IMR-90 (cell line): ENCODE results near the gene ALK. TPM values are rescaled to one million over a fixed set of nuclear protein-coding genes. Genes with fewer than 3 reads are reported as not detected.

Source experiments
- ATAC-seq: fragments of 200-7000 bp; cut with Tn5 transposase; 2 replicates; pipeline ENCODE4 v1.9.1; 2020; ENCODE audit warnings: low read depth, mild to moderate bottlenecking, moderate library complexity
- BruUV-seq: library from RNA; stranded (reverse); fragments of 400-500 nt; replicated peaks from 2 replicates; lab custom pipeline; 2021; lab: Mats Ljungman, UMichigan
- CTCF ChIA-PET: fragments of 300-600 bp; formaldehyde crosslinking; extraction: SDS; loops from one replicate; lab custom pipeline; 2021; ENCODE audit warnings: antibody characterized with exemption; lab: Yijun Ruan, JAX
- POLR2A ChIA-PET: fragments of 300-600 bp; sonication (Branson Sonifier 250); formaldehyde crosslinking; loops from one replicate; lab custom pipeline; 2022; ENCODE audit warnings: antibody characterized with exemption; ENCODE audit not compliant: unreplicated experiment; lab: Charles Lee
- DNase-seq: peaks from one replicate; pipeline ENCODE4 v3.0.0; 2013
- H2AFZ ChIP-seq: replicated peaks from 2 replicates; pipeline ENCODE3; 2013; ENCODE audit warnings: low read length, mild to moderate bottlenecking; ENCODE audit not compliant: poor library complexity
- H2AK5ac ChIP-seq: 2 replicates; pipeline ENCODE4 v1.6.1; 2013; ENCODE audit warnings: low read depth, low read length, inconsistent platforms
- H2AK9ac ChIP-seq: replicated peaks from 2 replicates; pipeline ENCODE3; 2013; ENCODE audit warnings: mild to moderate bottlenecking, low read depth, low read length, moderate library complexity; ENCODE audit not compliant: poor library complexity
- H2BK120ac ChIP-seq: 2 replicates; pipeline ENCODE4 v1.6.1; 2013; ENCODE audit warnings: low read depth, low read length, inconsistent platforms
- H2BK15ac ChIP-seq: 3 replicates; pipeline ENCODE4 v1.6.1; 2013; ENCODE audit warnings: low read depth, low read length, inconsistent platforms
- H2BK20ac ChIP-seq: 2 replicates; pipeline ENCODE4 v1.6.1; 2013; ENCODE audit warnings: low read depth, mild to moderate bottlenecking, inconsistent platforms, low read length, moderate library complexity
- H2BK5ac ChIP-seq: 2 replicates; pipeline ENCODE4 v1.6.1; 2013; ENCODE audit warnings: mild to moderate bottlenecking, low read depth, low read length, inconsistent platforms; ENCODE audit not compliant: poor library complexity, severe bottlenecking
- H3K14ac ChIP-seq: replicated peaks from 2 replicates; pipeline ENCODE4 v1.6.1; 2013; ENCODE audit warnings: low read depth, low read length, inconsistent platforms
- H3K18ac ChIP-seq: 2 replicates; pipeline ENCODE4 v1.6.1; 2013; ENCODE audit warnings: low read depth, low read length, control low read depth
- H3K23ac ChIP-seq: 2 replicates; pipeline ENCODE4 v1.6.1; 2013; ENCODE audit warnings: low read depth, low read length, inconsistent platforms
- H3K27ac ChIP-seq: 2 replicates; pipeline ENCODE4 v1.5.1; 2013; ENCODE audit warnings: mild to moderate bottlenecking, control low read depth, low read length; ENCODE audit not compliant: insufficient read depth
- H3K27me3 ChIP-seq: 2 replicates; pipeline ENCODE4 v1.6.1; 2013; ENCODE audit warnings: low read length; ENCODE audit not compliant: control insufficient read depth, insufficient read depth
- H3K36me3 ChIP-seq: 2 replicates; pipeline ENCODE4 v1.6.1; 2013; ENCODE audit warnings: low read length, mixed read lengths; ENCODE audit not compliant: control insufficient read depth, insufficient read depth
- H3K4ac ChIP-seq: 2 replicates; pipeline ENCODE4 v1.6.1; 2013; ENCODE audit warnings: low read depth, low read length, inconsistent platforms
- H3K4me1 ChIP-seq: 2 replicates; pipeline ENCODE4 v1.6.1; 2013; ENCODE audit warnings: low read length, mixed read lengths; ENCODE audit not compliant: control insufficient read depth, insufficient read depth
- H3K4me2 ChIP-seq: 2 replicates; pipeline ENCODE4 v1.6.1; 2013; ENCODE audit warnings: low read depth, mild to moderate bottlenecking, control low read depth, low read length, moderate library complexity
- H3K4me3 ChIP-seq: 2 replicates; pipeline ENCODE4 v1.5.1; 2013; ENCODE audit warnings: low read depth, mild to moderate bottlenecking, control low read depth, low read length, moderate library complexity; ENCODE audit not compliant: insufficient read depth
- H3K56ac ChIP-seq: 2 replicates; pipeline ENCODE4 v1.6.1; 2013; ENCODE audit warnings: low read length, inconsistent platforms; ENCODE audit not compliant: insufficient read depth; ENCODE audit errors: extremely low read depth
- H3K79me1 ChIP-seq, 2 experiments: 2 replicates each; pipeline ENCODE4 v1.6.1; 2013; ENCODE audit warnings: low read length in 2 of 2, inconsistent platforms in 1 of 2, low read depth in 1 of 2
- H3K9ac ChIP-seq: 2 replicates; pipeline ENCODE4 v1.6.1; 2013; ENCODE audit warnings: low read depth, low read length, control low read depth
- H3K9me1 ChIP-seq: 2 replicates; pipeline ENCODE4 v1.6.1; 2013; ENCODE audit warnings: low read length, inconsistent platforms; ENCODE audit not compliant: insufficient read depth
- H3K9me3 ChIP-seq: 2 replicates; pipeline ENCODE4 v1.6.1; 2013; ENCODE audit warnings: low read length; ENCODE audit not compliant: control insufficient read depth, insufficient read depth
- H4K20me1 ChIP-seq: 2 replicates; pipeline ENCODE4 v1.6.1; 2013; ENCODE audit warnings: low read length, inconsistent platforms; ENCODE audit not compliant: insufficient read depth
- H4K5ac ChIP-seq: 2 replicates; pipeline ENCODE4 v1.6.1; 2013; ENCODE audit warnings: mild to moderate bottlenecking, low read depth, low read length, control low read depth
- H4K8ac ChIP-seq, 2 experiments: 2 replicates each; pipeline ENCODE4 v1.6.1; 2013; ENCODE audit warnings: low read depth in 2 of 2, low read length in 2 of 2, control low read depth in 1 of 2, inconsistent platforms in 1 of 2
- H4K91ac ChIP-seq: 2 replicates; pipeline ENCODE4 v1.6.1; 2013; ENCODE audit warnings: low read depth, low read length, inconsistent platforms; ENCODE audit not compliant: insufficient read depth
- BHLHE40 ChIP-seq: fragments of 150-350 bp; IDR thresholded peaks from 2 replicates; pipeline ENCODE4 v1.6.1; 2016; ENCODE audit warnings: mild to moderate bottlenecking, low read depth, low read length
- CEBPB ChIP-seq: IDR thresholded peaks from 2 replicates; pipeline ENCODE4 v1.6.1; 2012; ENCODE audit warnings: low read depth, low read length, improper control_type of control experiment
- CHD1 ChIP-seq: IDR thresholded peaks from 2 replicates; pipeline ENCODE4 v1.6.1; 2012; ENCODE audit warnings: low read depth, low read length, improper control_type of control experiment
- FOS ChIP-seq: fragments of 150-350 bp; IDR thresholded peaks from 2 replicates; pipeline ENCODE4 v1.6.1; 2016; ENCODE audit warnings: low read depth, low read length
- MAFK ChIP-seq: IDR thresholded peaks from 2 replicates; pipeline ENCODE4 v1.6.1; 2012; ENCODE audit warnings: low read depth, low read length, improper control_type of control experiment
- MAZ ChIP-seq: IDR thresholded peaks from 2 replicates; pipeline ENCODE4 v1.6.1; 2012; ENCODE audit warnings: low read depth, mild to moderate bottlenecking, low read length, improper control_type of control experiment, moderate library complexity, borderline replicate concordance
- MXI1 ChIP-seq: IDR thresholded peaks from 2 replicates; pipeline ENCODE4 v1.6.1; 2012; ENCODE audit warnings: low read depth, mild to moderate bottlenecking, low read length, moderate library complexity, borderline replicate concordance
- NFE2L2 ChIP-seq: fragments of 150-350 bp; IDR thresholded peaks from 2 replicates; pipeline ENCODE4 v1.6.1; 2016; ENCODE audit warnings: low read depth, mild to moderate bottlenecking, low read length
- POLR2A ChIP-seq: IDR thresholded peaks from 2 replicates; pipeline ENCODE4 v1.6.1; 2012; ENCODE audit warnings: mild to moderate bottlenecking, low read depth, low read length
- RAD21 ChIP-seq: IDR thresholded peaks from 2 replicates; pipeline ENCODE4 v1.6.1; 2012; ENCODE audit warnings: low read length, improper control_type of control experiment
- RCOR1 ChIP-seq: IDR thresholded peaks from 2 replicates; pipeline ENCODE4 v1.6.1; 2012; ENCODE audit warnings: mild to moderate bottlenecking, low read length, improper control_type of control experiment; ENCODE audit not compliant: insufficient replicate concordance
- SMC3 ChIP-seq: fragments of 150-350 bp; IDR thresholded peaks from 2 replicates; pipeline ENCODE4 v1.6.1; 2016; ENCODE audit warnings: low read depth, mild to moderate bottlenecking, antibody characterized with exemption, low read length, moderate library complexity
- WGBS, 2 experiments: methylation state at CpG; one replicate each; pipeline versions ENCODE4 v1.1.5 to v1.1.7; 2013; ENCODE audit warnings: missing lambda C conversion rate in 2 of 2; ENCODE audit not compliant: insufficient read length in 1 of 2; ENCODE audit errors: extremely low coverage in 2 of 2; 5-methylcytosine and 5-hydroxymethylcytosine counted together
- dilution Hi-C: fragments of 300-500 bp; cut with HindIII; formaldehyde crosslinking; loops from one replicate; pipeline ENCODE4 v1.14.3; 2018; ENCODE audit warnings: low sequenced_read_pairs; ENCODE audit not compliant: unreplicated experiment
- in situ Hi-C: fragments of 300-500 bp; cut with MboI; formaldehyde crosslinking; loops from 3 replicates; pipeline ENCODE4 v1.14.3; 2019; ENCODE audit warnings: low sequenced_read_pairs, inconsistent platforms, mixed read lengths
- intact Hi-C: fragments of 100-400 bp; cut with micrococcal nuclease; formaldehyde crosslinking; loops from 2 replicates; pipeline ENCODE4 v1.10.0; 2022
- polyA plus RNA-seq, 3 experiments: library from polyadenylated mRNA; depleted of rRNA; stranded (reverse); fragments of >200 nt; gene quantifications; 2 replicates each; pipeline ENCODE4 v1.2.3, GENCODE V29; 2012; ENCODE audit warnings: low replicate concordance in 1 of 3
- total RNA-seq: library from RNA; depleted of rRNA; stranded (reverse); fragments of >200 nt; gene quantifications from 2 replicates; pipeline ENCODE4 v1.2.3, GENCODE V29; 2012
- TF ChIP-seq, protein P1 (sequence below): fragments of 150-350 bp; IDR thresholded peaks from 2 replicates; pipeline ENCODE4 v1.6.1; 2017; ENCODE audit warnings: mild to moderate bottlenecking, antibody characterized with exemption, low read length, low read depth
- TF ChIP-seq, protein P2 (sequence below): fragments of 150-350 bp; IDR thresholded peaks from 2 replicates; pipeline ENCODE4 v1.6.1; 2016; ENCODE audit warnings: low read depth, mild to moderate bottlenecking, low read length, moderate library complexity, borderline replicate concordance
- TF ChIP-seq, protein P3 (sequence below): conservative IDR thresholded peaks from 2 replicates; pipeline ENCODE4 v1.5.1; 2012; ENCODE audit warnings: mild to moderate bottlenecking, low read depth, low read length, improper control_type of control experiment

ALK gene
- total and polyA plus RNA-seq, 2 of the 4 experiments (the other 2 are of a cell fraction), result not detected

DNA sequence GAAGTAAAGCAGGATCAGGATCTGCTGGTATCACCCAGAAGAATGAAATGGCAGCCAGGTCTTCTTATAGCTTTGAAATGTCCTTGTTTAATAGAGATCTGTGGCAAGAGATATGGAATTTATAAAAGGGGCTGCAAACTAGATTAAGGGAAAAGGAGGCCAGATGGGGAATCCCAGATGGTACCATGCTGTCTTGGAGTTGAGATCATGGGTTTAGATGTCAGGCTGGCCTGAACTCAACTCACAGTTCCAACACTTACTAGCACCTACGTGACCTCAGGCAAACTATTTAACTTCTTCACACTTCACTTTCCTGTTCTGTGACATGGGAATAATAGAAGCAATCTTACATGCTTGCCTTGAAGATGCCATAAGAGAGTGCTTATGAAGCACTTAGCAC lies 188.2 kb downstream of the ALK start:
- CTCF ChIA-PET, result no interaction called here
- Histone ChIP-seq H3K79me1 (no peaks in the 10 kb centered on the region), H3K27ac (no peak overlapping the region), H2BK15ac (no peak overlapping the region), H3K4me2 (no peak overlapping the region), H3K36me3 (no peaks in the 10 kb centered on the region), H2AK9ac (no peak overlapping the region), H3K27me3 (peaks cover 14% of the 10 kb centered on the region), H3K9ac (no peak overlapping the region), H3K4me1 (no peaks in the 10 kb centered on the region), H2BK5ac (no peak overlapping the region), H4K91ac (no peak overlapping the region), H4K8ac (no peak overlapping the region), H4K20me1 (no peaks in the 10 kb centered on the region), H4K5ac (no peak overlapping the region), H3K4ac (no peak overlapping the region), H3K23ac (no peak overlapping the region), H2BK120ac (no peak overlapping the region), H2AK5ac (no peak overlapping the region), H3K9me1 (no peaks in the 10 kb centered on the region), H3K14ac (no peak overlapping the region), H3K9me3 (no peaks in the 10 kb centered on the region; the same call in 1 of the 2 replicates), H3K4me3 (no peak overlapping the region), H2AFZ (no peak overlapping the region), H3K18ac (no peak overlapping the region), H3K56ac (no peak overlapping the region), H2BK20ac (no peak overlapping the region)
- intact Hi-C loops, result no loop called here
- DNase-seq (no peak), ATAC-seq (no peak)
- TF ChIP-seq RAD21 (no peak), NFE2L2 (no peak), MAZ (no peak), SMC3 (no peak), POLR2A (no peak), RCOR1 (no peak), MAFK (no peak), MXI1 (no peak), BHLHE40 (no peak), FOS (no peak), CHD1 (no peak), CEBPB (no peak)
- TF ChIP-seq, protein P1, sequence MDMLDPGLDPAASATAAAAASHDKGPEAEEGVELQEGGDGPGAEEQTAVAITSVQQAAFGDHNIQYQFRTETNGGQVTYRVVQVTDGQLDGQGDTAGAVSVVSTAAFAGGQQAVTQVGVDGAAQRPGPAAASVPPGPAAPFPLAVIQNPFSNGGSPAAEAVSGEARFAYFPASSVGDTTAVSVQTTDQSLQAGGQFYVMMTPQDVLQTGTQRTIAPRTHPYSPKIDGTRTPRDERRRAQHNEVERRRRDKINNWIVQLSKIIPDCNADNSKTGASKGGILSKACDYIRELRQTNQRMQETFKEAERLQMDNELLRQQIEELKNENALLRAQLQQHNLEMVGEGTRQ, result no peak
- TF ChIP-seq, protein P2, sequence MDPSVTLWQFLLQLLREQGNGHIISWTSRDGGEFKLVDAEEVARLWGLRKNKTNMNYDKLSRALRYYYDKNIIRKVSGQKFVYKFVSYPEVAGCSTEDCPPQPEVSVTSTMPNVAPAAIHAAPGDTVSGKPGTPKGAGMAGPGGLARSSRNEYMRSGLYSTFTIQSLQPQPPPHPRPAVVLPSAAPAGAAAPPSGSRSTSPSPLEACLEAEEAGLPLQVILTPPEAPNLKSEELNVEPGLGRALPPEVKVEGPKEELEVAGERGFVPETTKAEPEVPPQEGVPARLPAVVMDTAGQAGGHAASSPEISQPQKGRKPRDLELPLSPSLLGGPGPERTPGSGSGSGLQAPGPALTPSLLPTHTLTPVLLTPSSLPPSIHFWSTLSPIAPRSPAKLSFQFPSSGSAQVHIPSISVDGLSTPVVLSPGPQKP, result no peak
- TF ChIP-seq, protein P3, sequence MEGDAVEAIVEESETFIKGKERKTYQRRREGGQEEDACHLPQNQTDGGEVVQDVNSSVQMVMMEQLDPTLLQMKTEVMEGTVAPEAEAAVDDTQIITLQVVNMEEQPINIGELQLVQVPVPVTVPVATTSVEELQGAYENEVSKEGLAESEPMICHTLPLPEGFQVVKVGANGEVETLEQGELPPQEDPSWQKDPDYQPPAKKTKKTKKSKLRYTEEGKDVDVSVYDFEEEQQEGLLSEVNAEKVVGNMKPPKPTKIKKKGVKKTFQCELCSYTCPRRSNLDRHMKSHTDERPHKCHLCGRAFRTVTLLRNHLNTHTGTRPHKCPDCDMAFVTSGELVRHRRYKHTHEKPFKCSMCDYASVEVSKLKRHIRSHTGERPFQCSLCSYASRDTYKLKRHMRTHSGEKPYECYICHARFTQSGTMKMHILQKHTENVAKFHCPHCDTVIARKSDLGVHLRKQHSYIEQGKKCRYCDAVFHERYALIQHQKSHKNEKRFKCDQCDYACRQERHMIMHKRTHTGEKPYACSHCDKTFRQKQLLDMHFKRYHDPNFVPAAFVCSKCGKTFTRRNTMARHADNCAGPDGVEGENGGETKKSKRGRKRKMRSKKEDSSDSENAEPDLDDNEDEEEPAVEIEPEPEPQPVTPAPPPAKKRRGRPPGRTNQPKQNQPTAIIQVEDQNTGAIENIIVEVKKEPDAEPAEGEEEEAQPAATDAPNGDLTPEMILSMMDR, result no peak
- POLR2A ChIA-PET, result no interaction called here
- BruUV-seq, result no TSS peak
- in situ Hi-C loops, result no loop called here
- dilution Hi-C loops, result no loop called here
- no CpG with 5 or more reads among the region's 1 CpG for WGBS, 2 experiments
